ENCODE results near the gene ELOVL6. TPM values are rescaled to one million over a fixed set of nuclear protein-coding genes. Genes with fewer than 3 reads are reported as not detected.
A peak's percentile ranks its signal among the peaks of the same experiment; 100 is the strongest.

Gene ELOVL6
- total and polyA plus RNA-seq, 9 of the 15 experiments (the other 6 are each of a cell fraction or from before 2014, with no cell fraction given) = 18.3 to 82.6 (median 46.0) TPM

DNA sequence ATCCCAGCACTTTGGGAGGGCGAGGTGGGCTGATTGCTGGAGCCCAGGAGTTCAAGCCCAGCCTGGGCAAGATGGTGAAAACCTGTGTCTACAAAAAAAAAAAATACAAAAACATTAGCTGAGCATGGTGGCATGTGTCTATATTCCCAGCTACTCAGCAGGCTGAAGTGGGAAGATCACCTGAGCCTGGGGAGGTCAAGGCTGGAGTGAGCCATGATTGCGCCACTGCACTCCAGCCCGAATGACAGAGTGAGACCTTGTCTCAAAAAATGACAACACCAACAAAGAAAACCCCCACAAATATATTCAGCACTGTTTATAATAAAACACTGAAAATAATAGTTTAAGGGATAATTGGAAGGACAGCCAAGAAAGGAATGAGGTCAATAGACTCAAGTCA, 3.6 kb upstream of the ELOVL6 start:
- Histone ChIP-seq H3K4me1 (replicated peaks in 1 of 2; ENCODE audit: control insufficient read depth in 2 of 2, insufficient read depth in 2 of 2, low read length in 2 of 2) (peaks cover 15 to 19% of the 10 kb centered on the region in 2 experiments; a peak in 4 of 5 replicates), H4K20me1 (replicated peaks; ENCODE audit: control insufficient read depth, insufficient read depth, low read length) (no peaks in the 10 kb centered on the region)
- in situ Hi-C loops (cut with MboI) = no loop called here

DNA sequence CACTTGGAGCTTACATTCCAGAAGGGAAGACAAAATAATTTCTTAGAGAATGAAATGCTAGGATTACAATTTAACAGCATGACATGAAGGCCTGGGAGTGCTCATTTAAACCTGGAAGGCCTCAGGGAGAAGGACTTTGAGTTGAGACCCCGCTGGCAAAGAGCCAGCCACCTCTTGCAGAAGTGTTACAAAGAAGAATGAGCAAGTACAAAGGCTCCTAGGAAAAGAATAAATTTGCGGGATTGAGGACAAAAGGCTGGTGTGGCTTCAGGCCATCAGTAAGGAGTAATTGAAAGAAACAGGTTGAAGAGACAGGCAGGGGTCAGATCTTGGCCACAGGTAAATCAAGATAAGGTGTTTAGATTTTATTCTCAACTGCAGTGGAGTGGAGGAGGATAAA, 3.1 kb upstream of the ELOVL6 start:
- TF ChIP-seq MCM7 (IDR thresholded peaks at IDR 0.05) (no peak), NFIC (IDR thresholded peaks at IDR 0.05) (peak; percentile 85)
- 52% methylated on average over 2 of the region's 2 CpGs for WGBS (ENCODE audit: insufficient coverage, low coverage, missing lambda C conversion rate)
- DNase-seq (ENCODE audit: extremely low read depth in 1 of 4, low spot score in 3 of 4) = no peak
- no peaks in the 10 kb centered on the region for H3K9me3 ChIP-seq (replicated peaks; ENCODE audit: control insufficient read depth, insufficient read depth, low read depth, low read length)
- H3K4me1 ChIP-seq (replicated peaks in 1 of 2; ENCODE audit: control insufficient read depth in 2 of 2, insufficient read depth in 2 of 2, low read length in 2 of 2) = peaks cover 19 to 20% of the 10 kb centered on the region in 2 experiments; a peak in 4 of 5 replicates
- H3K79me2 ChIP-seq (ENCODE audit: control insufficient read depth, insufficient read depth, low read length) = peaks cover 19% of the 10 kb centered on the region
- no peaks in the 10 kb centered on the region for H3K27me3 ChIP-seq (ENCODE audit: control insufficient read depth in 2 of 2, insufficient read depth in 2 of 2, low read length in 2 of 2)
- no peaks in the 10 kb centered on the region for H4K20me1 ChIP-seq (replicated peaks; ENCODE audit: control insufficient read depth, insufficient read depth, low read length)
- no peak overlapping the region for H3K4me2 ChIP-seq (ENCODE audit: insufficient read depth, low read length)
- CTCF ChIA-PET (ENCODE audit: low intra/inter-chr PET ratio) = no interaction called here
- no peak overlapping the region for H3K27ac ChIP-seq (ENCODE audit: extremely low read depth, low read depth, low read length)
- ATAC-seq = no peak
- H3K9me1 ChIP-seq (ENCODE audit: control insufficient read depth, insufficient read depth, low read length) = no peaks in the 10 kb centered on the region
- FAIRE-seq = no peak
- in situ Hi-C loops (cut with MboI) = no loop called here
- no peaks in the 10 kb centered on the region for H3K36me3 ChIP-seq (ENCODE audit: control insufficient read depth, insufficient read depth, low read length)
- BruUV-seq (replicated peaks) = no TSS peak
- POLR2A ChIA-PET = no interaction called here
- H3K4me3 ChIP-seq = no peak overlapping the region
- H2AFZ ChIP-seq (ENCODE audit: low read depth, low read length) = no peak overlapping the region
- intact Hi-C loops (cut with micrococcal nuclease) = loop anchor here (10.0 kb wide), 1 partner anchor 197 kb away; no protein-coding TSS in a partner anchor
- no peak overlapping the region for H3K9ac ChIP-seq (ENCODE audit: insufficient read depth in 1 of 2, low read depth in 2 of 2, low read length in 2 of 2)

More for the DNA sequence above, 3.6 kb upstream of the ELOVL6 start:
- Histone ChIP-seq H3K36me3 (ENCODE audit: control insufficient read depth, insufficient read depth, low read length) (no peaks in the 10 kb centered on the region), H3K27ac (ENCODE audit: extremely low read depth, low read depth, low read length) (no peak overlapping the region), H2AFZ (ENCODE audit: low read depth, low read length) (no peak overlapping the region), H3K9ac (ENCODE audit: insufficient read depth in 1 of 2, low read depth in 2 of 2, low read length in 2 of 2) (no peak overlapping the region), H3K9me3 (replicated peaks; ENCODE audit: control insufficient read depth, insufficient read depth, low read depth, low read length) (no peaks in the 10 kb centered on the region), H3K4me3 (no peak overlapping the region), H3K9me1 (ENCODE audit: control insufficient read depth, insufficient read depth, low read length) (no peaks in the 10 kb centered on the region), H3K4me2 (ENCODE audit: insufficient read depth, low read length) (no peak overlapping the region), H3K27me3 (ENCODE audit: control insufficient read depth in 2 of 2, insufficient read depth in 2 of 2, low read length in 2 of 2) (no peaks in the 10 kb centered on the region), H3K79me2 (ENCODE audit: control insufficient read depth, insufficient read depth, low read length) (peaks cover 14% of the 10 kb centered on the region)
- no TSS peak for BruUV-seq (replicated peaks)
- TF ChIP-seq CREM (IDR thresholded peaks at IDR 0.05; ENCODE audit: low read depth) (no peak), NFE2 (IDR thresholded peaks at IDR 0.05; ENCODE audit: low read depth) (no peak), ZNF239 (CRISPR knock-in tag; IDR thresholded peaks at IDR 0.05) (no peak), MCM5 (IDR thresholded peaks at IDR 0.05; ENCODE audit: low read depth) (no peak), ZFP1 (CRISPR knock-in tag; IDR thresholded peaks at IDR 0.05) (no peak), RCOR1 (IDR thresholded peaks at IDR 0.05; ENCODE audit: borderline replicate concordance in 1 of 2, low read depth in 2 of 2, low read length in 2 of 2) (no peak), ZNF253 (CRISPR knock-in tag; conservative IDR thresholded peaks at IDR 0.05) (no peak), PCBP2 (IDR thresholded peaks at IDR 0.05; ENCODE audit: low read depth, low read length, poor library complexity, severe bottlenecking) (no peak)
- intact Hi-C loops (cut with micrococcal nuclease) = loop anchor here (10.0 kb wide), 1 partner anchor 197 kb away; no protein-coding TSS in a partner anchor
- POLR2A ChIA-PET = no interaction called here
- WGBS (ENCODE audit: insufficient coverage, low coverage, missing lambda C conversion rate) = 88% methylated on average over 3 of the region's 3 CpGs
- DNase-seq (ENCODE audit: extremely low read depth in 1 of 4, low spot score in 3 of 4) = no peak
- CTCF ChIA-PET (ENCODE audit: low intra/inter-chr PET ratio) = no interaction called here
- FAIRE-seq = no peak
- ATAC-seq = no peak
